Ishikawa (cell line): ENCODE data around the gene PDZD7.

ENCODE experiments used
- CEBPB ChIP-seq: IDR thresholded peaks from 2 replicates; pipeline ENCODE4 v1.6.1; 2012
- CREB1 ChIP-seq: IDR thresholded peaks from 2 replicates; pipeline ENCODE4 v1.6.1; 2012; ENCODE audit warnings: low read depth
- EGR1 ChIP-seq: IDR thresholded peaks from 2 replicates; pipeline ENCODE4 v1.6.1; 2012
- EP300 ChIP-seq: IDR thresholded peaks from 2 replicates; pipeline ENCODE4 v1.6.1; 2012; ENCODE audit warnings: borderline replicate concordance
- FOXM1 ChIP-seq: IDR thresholded peaks from 2 replicates; pipeline ENCODE4 v1.6.1; 2012; ENCODE audit warnings: low read depth, borderline replicate concordance
- NFIC ChIP-seq: IDR thresholded peaks from 2 replicates; pipeline ENCODE4 v1.6.1; 2012
- RAD21 ChIP-seq: IDR thresholded peaks from 2 replicates; pipeline ENCODE4 v1.6.1; 2012; ENCODE audit warnings: low read depth
- TAF1 ChIP-seq: IDR thresholded peaks from 2 replicates; pipeline ENCODE4 v1.6.1; 2012; ENCODE audit warnings: low read depth, mild to moderate bottlenecking
- TCF12 ChIP-seq: IDR thresholded peaks from 2 replicates; pipeline ENCODE4 v1.6.1; 2012; ENCODE audit warnings: low read depth
- TEAD4 ChIP-seq: IDR thresholded peaks from 2 replicates; pipeline ENCODE4 v1.6.1; 2012
- USF1 ChIP-seq: IDR thresholded peaks from 2 replicates; pipeline ENCODE4 v1.6.1; 2012
- YY1 ChIP-seq: IDR thresholded peaks from 2 replicates; pipeline ENCODE4 v1.6.1; 2012; ENCODE audit warnings: low read depth
- ZBTB7A ChIP-seq: IDR thresholded peaks from 2 replicates; pipeline ENCODE4 v1.6.1; 2012; ENCODE audit warnings: low read depth
- TF ChIP-seq, protein P1 (sequence below): IDR thresholded peaks from 2 replicates; pipeline ENCODE4 v1.6.1; 2012; ENCODE audit warnings: low read depth, mild to moderate bottlenecking
- TF ChIP-seq, protein P2 (sequence below): IDR thresholded peaks from 2 replicates; pipeline ENCODE4 v1.6.1; 2012

Gene PDZD7

GRCh38 chr10:100968863-100969186 is 62.1 kb downstream of the PDZD7 start:
- TF ChIP-seq TAF1 (no peak), USF1 (no peak), TEAD4 (no peak), NFIC (no peak), EP300 (no peak), ZBTB7A (no peak), FOXM1 (no peak)
- TF ChIP-seq, protein P1, sequence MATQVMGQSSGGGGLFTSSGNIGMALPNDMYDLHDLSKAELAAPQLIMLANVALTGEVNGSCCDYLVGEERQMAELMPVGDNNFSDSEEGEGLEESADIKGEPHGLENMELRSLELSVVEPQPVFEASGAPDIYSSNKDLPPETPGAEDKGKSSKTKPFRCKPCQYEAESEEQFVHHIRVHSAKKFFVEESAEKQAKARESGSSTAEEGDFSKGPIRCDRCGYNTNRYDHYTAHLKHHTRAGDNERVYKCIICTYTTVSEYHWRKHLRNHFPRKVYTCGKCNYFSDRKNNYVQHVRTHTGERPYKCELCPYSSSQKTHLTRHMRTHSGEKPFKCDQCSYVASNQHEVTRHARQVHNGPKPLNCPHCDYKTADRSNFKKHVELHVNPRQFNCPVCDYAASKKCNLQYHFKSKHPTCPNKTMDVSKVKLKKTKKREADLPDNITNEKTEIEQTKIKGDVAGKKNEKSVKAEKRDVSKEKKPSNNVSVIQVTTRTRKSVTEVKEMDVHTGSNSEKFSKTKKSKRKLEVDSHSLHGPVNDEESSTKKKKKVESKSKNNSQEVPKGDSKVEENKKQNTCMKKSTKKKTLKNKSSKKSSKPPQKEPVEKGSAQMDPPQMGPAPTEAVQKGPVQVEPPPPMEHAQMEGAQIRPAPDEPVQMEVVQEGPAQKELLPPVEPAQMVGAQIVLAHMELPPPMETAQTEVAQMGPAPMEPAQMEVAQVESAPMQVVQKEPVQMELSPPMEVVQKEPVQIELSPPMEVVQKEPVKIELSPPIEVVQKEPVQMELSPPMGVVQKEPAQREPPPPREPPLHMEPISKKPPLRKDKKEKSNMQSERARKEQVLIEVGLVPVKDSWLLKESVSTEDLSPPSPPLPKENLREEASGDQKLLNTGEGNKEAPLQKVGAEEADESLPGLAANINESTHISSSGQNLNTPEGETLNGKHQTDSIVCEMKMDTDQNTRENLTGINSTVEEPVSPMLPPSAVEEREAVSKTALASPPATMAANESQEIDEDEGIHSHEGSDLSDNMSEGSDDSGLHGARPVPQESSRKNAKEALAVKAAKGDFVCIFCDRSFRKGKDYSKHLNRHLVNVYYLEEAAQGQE = no peak
- TF ChIP-seq, protein P2, sequence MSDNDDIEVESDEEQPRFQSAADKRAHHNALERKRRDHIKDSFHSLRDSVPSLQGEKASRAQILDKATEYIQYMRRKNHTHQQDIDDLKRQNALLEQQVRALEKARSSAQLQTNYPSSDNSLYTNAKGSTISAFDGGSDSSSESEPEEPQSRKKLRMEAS = no peak; the same call in 1 of the 2 replicates

DNA sequence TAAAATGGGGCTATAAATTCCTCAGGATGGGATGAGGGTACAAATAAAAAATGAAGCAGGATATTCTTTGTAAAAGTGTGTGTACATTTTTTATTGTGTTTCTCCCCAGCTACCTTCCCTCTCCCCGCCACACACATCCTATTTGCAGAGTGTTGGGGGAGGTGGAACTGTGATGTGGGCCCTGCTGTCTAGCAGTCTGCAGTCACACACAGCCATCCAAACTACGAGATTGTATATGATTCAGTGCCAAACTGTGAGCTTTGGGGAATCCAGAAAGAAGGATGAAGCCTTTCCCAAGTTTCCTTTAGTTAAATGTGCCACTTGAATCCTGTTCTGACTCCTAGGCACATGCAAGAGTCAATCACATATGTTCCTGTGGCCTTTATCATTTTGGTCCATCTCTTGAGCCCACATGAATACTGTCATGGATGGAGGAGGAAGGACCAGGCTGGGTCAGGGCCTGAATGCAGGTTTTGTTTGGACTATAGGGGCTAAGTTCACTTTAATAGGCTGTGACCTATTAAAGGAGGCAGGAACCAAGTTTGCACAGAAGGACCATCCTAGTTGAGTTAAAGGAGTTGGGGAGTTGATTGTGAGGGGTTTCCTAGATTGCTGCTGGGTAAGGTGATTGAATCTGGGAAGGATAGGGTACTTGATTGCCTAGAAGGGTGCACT is 62.7 kb downstream of the PDZD7 start:
- TF ChIP-seq EGR1 = no peak
- TF ChIP-seq ZBTB7A = no peak
- TF ChIP-seq TCF12 = no peak
- TF ChIP-seq, protein P1 = no peak
- TF ChIP-seq TEAD4 = no peak
- no peak for TF ChIP-seq CEBPB
- no peak for TF ChIP-seq TAF1
- no peak for TF ChIP-seq EP300
- TF ChIP-seq, protein P2 = no peak
- TF ChIP-seq NFIC = no peak
- no peak for TF ChIP-seq RAD21
- TF ChIP-seq YY1 = no peak
- no peak for TF ChIP-seq USF1
- TF ChIP-seq FOXM1 = no peak

- TF ChIP-seq NFIC = no peak
- no peak for TF ChIP-seq ZBTB7A
- TF ChIP-seq, protein P2 = no peak
- no peak for TF ChIP-seq CREB1
- no peak for TF ChIP-seq YY1
- TF ChIP-seq EGR1 = no peak
Observed at GRCh38 chr10:100967332-100967731, 63.6 kb downstream of the PDZD7 start.

- no peak for TF ChIP-seq USF1
Observed at GRCh38 chr10:100966887-100967286, 64.0 kb downstream of the PDZD7 start.

DNA sequence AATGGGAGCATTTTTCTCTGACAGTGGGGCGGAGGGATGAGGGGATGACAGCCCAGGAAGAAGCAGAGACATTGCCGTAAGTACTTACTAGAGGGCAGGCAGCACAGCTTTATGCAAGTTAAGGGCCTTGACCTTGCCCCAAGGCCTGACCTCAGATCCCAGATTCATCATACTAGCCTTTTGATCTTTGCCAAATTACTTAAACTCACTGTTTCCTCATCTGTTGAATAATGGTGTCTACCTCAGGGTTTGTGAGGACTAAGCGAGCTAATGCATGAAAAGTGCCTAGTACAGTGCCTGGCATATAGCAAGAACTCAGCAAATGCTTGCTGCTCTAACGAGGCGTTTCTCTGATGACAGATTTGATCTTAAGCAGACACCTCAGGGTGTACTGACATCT is 65.1 kb downstream of the PDZD7 start:
- TF ChIP-seq FOXM1 (no peak), TEAD4 (no peak), YY1 (no peak), NFIC (no peak), RAD21 (no peak)

DNA sequence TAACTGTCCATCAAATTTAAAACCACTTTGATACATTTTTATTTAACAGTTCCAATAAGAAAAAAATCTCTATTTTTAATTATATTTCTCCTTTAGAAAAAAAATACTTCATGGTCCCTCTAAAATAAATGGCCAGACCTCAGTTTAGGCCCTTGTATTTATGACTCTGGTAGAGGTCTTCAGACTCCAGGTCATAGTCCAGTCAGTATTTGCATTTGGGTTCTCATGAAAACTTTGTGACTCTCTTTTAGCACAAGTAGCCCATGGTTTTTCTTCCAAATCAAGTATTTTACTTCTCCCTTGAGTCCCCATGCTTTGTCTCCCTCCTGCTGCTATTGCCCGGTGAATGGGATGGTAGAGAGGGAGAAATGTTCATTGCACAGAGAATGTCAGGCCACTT is 67.1 kb downstream of the PDZD7 start:
- TF ChIP-seq RAD21 = no peak
- TF ChIP-seq CREB1 = no peak
- no peak for TF ChIP-seq TCF12
- TF ChIP-seq FOXM1 = no peak
- no peak for TF ChIP-seq YY1
- no peak for TF ChIP-seq NFIC
- TF ChIP-seq CEBPB = no peak
- TF ChIP-seq ZBTB7A = no peak
